WTC11 (cell line): ENCODE results near the gene TCEANC2.

ENCODE experiments used
- AFF4 ChIP-seq: sonication (generic); formaldehyde crosslinking; IDR thresholded peaks from 2 replicates; pipeline ENCODE4 v1.8.1; 2023; ENCODE audit warnings: mild to moderate bottlenecking, missing genetic modification reagents, borderline replicate concordance
- CTCF ChIP-seq: fragments of 200-600 bp; IDR thresholded peaks from 2 replicates; pipeline ENCODE4 v1.8.0; 2022; ENCODE audit warnings: antibody characterized with exemption
- E2F1 ChIP-seq: sonication (generic); formaldehyde crosslinking; IDR thresholded peaks from 2 replicates; pipeline ENCODE4 v1.8.0; 2022; ENCODE audit warnings: mild to moderate bottlenecking, missing genetic modification reagents
- JUN ChIP-seq: sonication (generic); formaldehyde crosslinking; IDR thresholded peaks from 2 replicates; pipeline ENCODE4 v1.8.0; 2023; ENCODE audit warnings: mild to moderate bottlenecking, missing genetic modification reagents
- MAX ChIP-seq: sonication (generic); formaldehyde crosslinking; IDR thresholded peaks from 2 replicates; pipeline ENCODE4 v1.8.0; 2022; ENCODE audit warnings: mild to moderate bottlenecking, missing genetic modification reagents
- MYBL2 ChIP-seq: sonication (generic); formaldehyde crosslinking; IDR thresholded peaks from 2 replicates; pipeline ENCODE4 v1.8.1; 2023; ENCODE audit warnings: mild to moderate bottlenecking, moderate library complexity, missing genetic modification reagents
- PRDM15 ChIP-seq: sonication (generic); formaldehyde crosslinking; IDR thresholded peaks from 2 replicates; pipeline ENCODE4 v1.8.0; 2022; ENCODE audit warnings: missing genetic modification reagents
- RORB ChIP-seq: fragments of 250-450 bp; sonication (Bioruptor Pico); IDR thresholded peaks from 2 replicates; pipeline ENCODE4 v1.9.0; 2021; ENCODE audit warnings: mild to moderate bottlenecking
- SP1 ChIP-seq: sonication (generic); formaldehyde crosslinking; conservative IDR thresholded peaks from 2 replicates; pipeline ENCODE4 v1.8.1; 2022; ENCODE audit warnings: missing genetic modification reagents
- TEAD1 ChIP-seq: sonication (generic); formaldehyde crosslinking; IDR thresholded peaks from 2 replicates; pipeline ENCODE4 v1.8.0; 2022; ENCODE audit warnings: mild to moderate bottlenecking, missing genetic modification reagents
- USF1 ChIP-seq: sonication (generic); formaldehyde crosslinking; IDR thresholded peaks from 2 replicates; pipeline ENCODE4 v1.8.0; 2022; ENCODE audit warnings: mild to moderate bottlenecking, missing genetic modification reagents
- ZNF263 ChIP-seq: sonication (generic); formaldehyde crosslinking; IDR thresholded peaks from 2 replicates; pipeline ENCODE4 v1.8.1; 2022; ENCODE audit warnings: low read depth, mild to moderate bottlenecking, moderate library complexity, missing genetic modification reagents

- TF ChIP-seq CTCF, result no peak
- TF ChIP-seq E2F1, result no peak
- TF ChIP-seq AFF4, result no peak
- TF ChIP-seq MYBL2, result no peak
- no peak for TF ChIP-seq ZNF263 (CRISPR knock-in tag)
- TF ChIP-seq RORB, result no peak
- no peak for TF ChIP-seq JUN (CRISPR knock-in tag)
- TF ChIP-seq MAX (CRISPR knock-in tag), result no peak
- no peak for TF ChIP-seq USF1
- no peak for TF ChIP-seq PRDM15
- TF ChIP-seq SP1 (CRISPR knock-in tag), result no peak
- TF ChIP-seq TEAD1 (CRISPR knock-in tag), result no peak
These were observed 52.4 kb downstream of the TCEANC2 start for GRCh38 chr1:54105736-54106269.
